H9 (cell line): ENCODE results near the gene CNNM3. TPM values are rescaled to one million over a fixed set of nuclear protein-coding genes. Genes with fewer than 3 reads are reported as not detected.

ENCODE experiments used
- DNase-seq: peaks from one replicate; pipeline ENCODE4 v3.0.0-alpha.2; 2017
- H2AFZ ChIP-seq: one replicate; pipeline ENCODE4 v1.6.1; 2013; ENCODE audit warnings: mild to moderate bottlenecking, low read length, control low read depth, moderate library complexity
- H2AK5ac ChIP-seq: 2 replicates; pipeline ENCODE4 v1.6.1; 2013; ENCODE audit warnings: low read length, control low read depth, mixed read lengths; ENCODE audit not compliant: insufficient read length
- H2BK120ac ChIP-seq: one replicate; pipeline ENCODE4 v1.6.1; 2013; ENCODE audit warnings: low read depth, mild to moderate bottlenecking, low read length, control low read depth, inconsistent platforms; ENCODE audit not compliant: poor library complexity, severe bottlenecking
- H2BK12ac ChIP-seq: 2 replicates; pipeline ENCODE4 v1.6.1; 2013; ENCODE audit warnings: low read length, control low read depth, mixed read lengths, low read depth; ENCODE audit not compliant: insufficient read length
- H2BK15ac ChIP-seq: 2 replicates; pipeline ENCODE4 v1.6.1; 2013; ENCODE audit warnings: low read depth, low read length, control low read depth
- H2BK20ac ChIP-seq: one replicate; pipeline ENCODE4 v1.6.1; 2013; ENCODE audit warnings: low read depth, mild to moderate bottlenecking, low read length, control low read depth, inconsistent platforms; ENCODE audit not compliant: poor library complexity, severe bottlenecking
- H2BK5ac ChIP-seq: 2 replicates; pipeline ENCODE4 v1.6.1; 2013; ENCODE audit warnings: low read length, control low read depth, mixed read lengths; ENCODE audit not compliant: insufficient read length
- H3K14ac ChIP-seq: 2 replicates; pipeline ENCODE4 v1.6.1; 2013; ENCODE audit warnings: low read length, control low read depth; ENCODE audit not compliant: insufficient read depth
- H3K18ac ChIP-seq: 2 replicates; pipeline ENCODE4 v1.6.1; 2013; ENCODE audit warnings: low read depth, mild to moderate bottlenecking, mixed read lengths, low read length, control low read depth; ENCODE audit not compliant: insufficient read length
- H3K23ac ChIP-seq: 2 replicates; pipeline ENCODE4 v1.6.1; 2013; ENCODE audit warnings: low read length, control low read depth, mixed read lengths, low read depth; ENCODE audit not compliant: insufficient read length
- H3K23me2 ChIP-seq: 2 replicates; pipeline ENCODE4 v1.6.1; 2013; ENCODE audit warnings: low read depth, mild to moderate bottlenecking, mixed read lengths, low read length, control low read depth; ENCODE audit not compliant: insufficient read length, poor library complexity, severe bottlenecking
- H3K27ac ChIP-seq: 2 replicates; pipeline ENCODE4 v1.5.1; 2013; ENCODE audit warnings: low read length, control low read depth, mixed read lengths, low read depth; ENCODE audit not compliant: insufficient read length
- H3K27me3 ChIP-seq: 2 replicates; pipeline ENCODE4 v1.6.1; 2013; ENCODE audit warnings: low read length, control low read depth, inconsistent platforms; ENCODE audit not compliant: insufficient read depth
- H3K4ac ChIP-seq: 2 replicates; pipeline ENCODE4 v1.6.1; 2013; ENCODE audit warnings: low read depth, mild to moderate bottlenecking, control low read depth, inconsistent platforms, low read length, moderate library complexity
- H3K4me1 ChIP-seq: 2 replicates; pipeline ENCODE4 v1.6.1; 2013; ENCODE audit warnings: low read length, control low read depth, inconsistent platforms; ENCODE audit not compliant: insufficient read depth
- H3K4me2 ChIP-seq: 2 replicates; pipeline ENCODE4 v1.6.1; 2013; ENCODE audit warnings: low read length, control low read depth, mixed read lengths; ENCODE audit not compliant: insufficient read length, insufficient read depth
- H3K56ac ChIP-seq: 2 replicates; pipeline ENCODE4 v1.6.1; 2013; ENCODE audit warnings: low read depth, mild to moderate bottlenecking, mixed read lengths, low read length, control low read depth; ENCODE audit not compliant: insufficient read length
- H3K79me1 ChIP-seq: 2 replicates; pipeline ENCODE4 v1.6.1; 2013; ENCODE audit warnings: low read depth, mild to moderate bottlenecking, moderate library complexity, low read length, control low read depth, inconsistent platforms; ENCODE audit not compliant: insufficient read depth, poor library complexity, severe bottlenecking
- H3K79me2 ChIP-seq: 2 replicates; pipeline ENCODE4 v1.6.1; 2013; ENCODE audit warnings: low read length, control low read depth, inconsistent platforms; ENCODE audit not compliant: insufficient read depth
- H3K9ac ChIP-seq: 2 replicates; pipeline ENCODE4 v1.6.1; 2013; ENCODE audit warnings: low read length, control low read depth, mixed read lengths; ENCODE audit not compliant: insufficient read length; ENCODE audit errors: extremely low read depth
- H3K9me3 ChIP-seq: one replicate; pipeline ENCODE4 v1.6.1; 2013; ENCODE audit warnings: low read depth, low read length, inconsistent platforms; ENCODE audit not compliant: control insufficient read depth
- H3T11ph ChIP-seq: one replicate; pipeline ENCODE4 v1.6.1; 2013; ENCODE audit warnings: mild to moderate bottlenecking, low read length, control low read depth, inconsistent platforms
- H4K20me1 ChIP-seq: one replicate; pipeline ENCODE4 v1.6.1; 2013; ENCODE audit not compliant: control insufficient read depth, insufficient read length, insufficient read depth
- H4K5ac ChIP-seq: 2 replicates; pipeline ENCODE4 v1.6.1; 2013; ENCODE audit warnings: low read depth, mild to moderate bottlenecking, mixed read lengths, low read length, control low read depth; ENCODE audit not compliant: insufficient read length
- H4K8ac ChIP-seq: replicated peaks from 2 replicates; pipeline ENCODE4 v1.6.1; 2013; ENCODE audit warnings: low read length, control low read depth, mixed read lengths, low read depth; ENCODE audit not compliant: insufficient read length
- H4K91ac ChIP-seq: 2 replicates; pipeline ENCODE4 v1.6.1; 2013; ENCODE audit warnings: low read depth, mild to moderate bottlenecking, moderate library complexity, mixed read lengths, low read length, control low read depth; ENCODE audit not compliant: insufficient read length
- H3K27ac Mint-ChIP-seq, 3 experiments: 2 replicates in 2 of 3; 3 replicates in 1 of 3; pipeline ENCODE4 v1.8.0; 2020 to 2021; ENCODE audit warnings: mixed read lengths in 3 of 3, mild to moderate bottlenecking in 1 of 3, moderate library complexity in 1 of 3
- H3K27me3 Mint-ChIP-seq: 2 replicates; pipeline ENCODE4 v1.8.0; 2021; ENCODE audit warnings: low read depth, mild to moderate bottlenecking, moderate library complexity, mixed read lengths
- H3K36me3 Mint-ChIP-seq, 3 experiments: 2 replicates in 2 of 3; 3 replicates in 1 of 3; pipeline ENCODE4 v1.8.0; 2020 to 2021; ENCODE audit warnings: low read depth in 3 of 3, mixed read lengths in 3 of 3; ENCODE audit not compliant: insufficient read depth in 1 of 3
- H3K4me1 Mint-ChIP-seq, 2 experiments: 2 replicates each; pipeline ENCODE4 v1.8.0; 2020; ENCODE audit warnings: mixed read lengths in 2 of 2
- H3K4me3 Mint-ChIP-seq, 2 experiments: 2 replicates in 1 of 2; 3 replicates in 1 of 2; pipeline ENCODE4 v1.8.0; 2020 to 2021; ENCODE audit warnings: mild to moderate bottlenecking in 2 of 2, mixed read lengths in 2 of 2, moderate library complexity in 1 of 2
- H3K9me3 Mint-ChIP-seq, 2 experiments: 2 replicates in 1 of 2; 3 replicates in 1 of 2; pipeline ENCODE4 v1.8.0; 2020; ENCODE audit warnings: mild to moderate bottlenecking in 2 of 2, mixed read lengths in 2 of 2, moderate library complexity in 1 of 2
- CTCF ChIP-seq: fragments of 200-600 bp; sonication (generic); conservative IDR thresholded peaks from 3 replicates; pipeline ENCODE4 v1.8.0; 2021; ENCODE audit warnings: antibody characterized with exemption, mild to moderate bottlenecking
- WGBS: extraction: QIAGEN DNeasy Blood & Tissue Kit; methylation state at CpG from one replicate; pipeline ENCODE4 v1.1.7; 2013; ENCODE audit warnings: missing lambda C conversion rate, low lambda C conversion rate, mixed read lengths; ENCODE audit not compliant: insufficient read length; ENCODE audit errors: extremely low coverage; 5-methylcytosine and 5-hydroxymethylcytosine counted together
- total RNA-seq: library from RNA; stranded (reverse); gene quantifications from 2 replicates; pipeline ENCODE4 v1.2.1, GENCODE V29; 2021

Gene CNNM3
- total RNA-seq, 1 experiment from 2014 or later, result 25.0 TPM

- Histone ChIP-seq H3K56ac (no peak overlapping the region), H4K20me1 (no peaks in the 10 kb centered on the region), H3K4me1 (peaks cover 3% of the 10 kb centered on the region; the same call in 1 of the 2 replicates), H4K91ac (no peak overlapping the region), H2BK15ac (no peak overlapping the region), H2BK12ac (no peak overlapping the region), H3T11ph (no peak overlapping the region), H3K27me3 (no peaks in the 10 kb centered on the region; the same call in 1 of the 2 replicates), H3K4ac (no peak overlapping the region), H3K9me3 (no peaks in the 10 kb centered on the region), H3K79me1 (no peaks in the 10 kb centered on the region), H3K79me2 (no peaks in the 10 kb centered on the region), H2AFZ (no peak overlapping the region), H3K4me2 (no peak overlapping the region), H3K18ac (no peak overlapping the region), H3K23ac (no peak overlapping the region), H2BK120ac (no peak overlapping the region), H3K23me2 (no peaks in the 10 kb centered on the region), H4K5ac (no peak overlapping the region), H2BK20ac (no peak overlapping the region), H3K14ac (no peak overlapping the region), H2BK5ac (no peak overlapping the region), H3K27ac (no peak overlapping the region), H2AK5ac (no peak overlapping the region), H3K9ac (no peak overlapping the region), H4K8ac (no peak overlapping the region)
- Mint-ChIP-seq H3K4me3 (no peak overlapping the region; a peak in 1 of 5 replicates), H3K27me3 (peaks cover 5% of the 10 kb centered on the region), H3K9me3 (no peaks in the 10 kb centered on the region; a peak in 1 of 5 replicates), H3K36me3 (no peaks in the 10 kb centered on the region), H3K27ac (no peak overlapping the region; a peak in 1 of 7 replicates), H3K4me1 (peaks cover 47 to 48% of the 10 kb centered on the region in 2 experiments)
- WGBS, result no CpG with 5 or more reads among the region's 8 CpGs
- no peak for DNase-seq
- TF ChIP-seq CTCF, result no peak
These were observed 66.8 kb downstream of the CNNM3 start for GRCh38 chr2:96882906-96883305.
